DOHH2 (cell line): ENCODE results near the gene RER1.

Experiments used
- H3F3A ChIP-seq: fragments of 200-600 bp; sonication (generic), shearing (Covaris generic); 2 replicates; pipeline ENCODE4 v1.6.0; 2016; ENCODE audit warnings: antibody characterized with exemption, mild to moderate bottlenecking; ENCODE audit not compliant: control insufficient read depth, insufficient read depth
- H3K27ac ChIP-seq: fragments of 200-600 bp; sonication (generic); 2 replicates; pipeline ENCODE4 v1.5.1; 2014; ENCODE audit warnings: low read depth, mild to moderate bottlenecking, low read length, moderate library complexity
- H3K27me3 ChIP-seq: fragments of 200-600 bp; sonication (generic); 2 replicates; pipeline ENCODE4 v1.6.1; 2014; ENCODE audit warnings: mild to moderate bottlenecking, low read length, mixed read lengths; ENCODE audit not compliant: control insufficient read depth
- H3K36me3 ChIP-seq: fragments of 200-600 bp; sonication (generic); 2 replicates; pipeline ENCODE4 v1.6.1; 2014; ENCODE audit warnings: mild to moderate bottlenecking, low read length, moderate library complexity, mixed read lengths; ENCODE audit not compliant: control insufficient read depth
- H3K4me1 ChIP-seq: fragments of 200-600 bp; sonication (generic); 2 replicates; pipeline ENCODE4 v1.6.1; 2014; ENCODE audit warnings: mild to moderate bottlenecking, low read length, mixed read lengths; ENCODE audit not compliant: control insufficient read depth
- H3K4me2 ChIP-seq: fragments of 200-600 bp; sonication (generic); 2 replicates; pipeline ENCODE4 v1.6.0; 2014; ENCODE audit warnings: mild to moderate bottlenecking, low read length, moderate library complexity
- H3K4me3 ChIP-seq: fragments of 200-600 bp; sonication (generic); 2 replicates; pipeline ENCODE4 v1.5.1; 2014; ENCODE audit warnings: mild to moderate bottlenecking, low read length, mixed read lengths
- H3K79me2 ChIP-seq: fragments of 200-600 bp; sonication (generic); 2 replicates; pipeline ENCODE4 v1.6.1; 2014; ENCODE audit warnings: mild to moderate bottlenecking, low read length, mixed read lengths; ENCODE audit not compliant: control insufficient read depth
- H3K9me2 ChIP-seq: fragments of 200-600 bp; sonication (generic); replicated peaks from 2 replicates; pipeline ENCODE4 v1.6.1; 2014; ENCODE audit warnings: mild to moderate bottlenecking, low read length, mixed read lengths; ENCODE audit not compliant: control insufficient read depth
- H3K9me3 ChIP-seq: fragments of 200-600 bp; sonication (generic); 2 replicates; pipeline ENCODE4 v1.6.1; 2014; ENCODE audit warnings: antibody characterized with exemption, low read length, mixed read lengths; ENCODE audit not compliant: control insufficient read depth, insufficient read depth
- H4K20me1 ChIP-seq: fragments of 200-600 bp; sonication (generic); 2 replicates; pipeline ENCODE4 v1.6.0; 2014; ENCODE audit warnings: low read depth, mild to moderate bottlenecking, antibody characterized with exemption, low read length, moderate library complexity; ENCODE audit not compliant: control insufficient read depth, insufficient read depth
- EZH2phosphoT487 ChIP-seq: fragments of 200-600 bp; sonication (generic); IDR thresholded peaks from 2 replicates; pipeline ENCODE4 v1.6.1; 2017; ENCODE audit warnings: borderline replicate concordance, mild to moderate bottlenecking, antibody characterized with exemption, low read length, moderate library complexity, mixed read lengths
- TF ChIP-seq, protein P1 (sequence below): fragments of 200-600 bp; sonication (generic); IDR thresholded peaks from one replicate; pipeline ENCODE4 v1.5.1; 2014; ENCODE audit warnings: antibody characterized with exemption, mild to moderate bottlenecking, low read depth, low read length; ENCODE audit not compliant: poor library complexity, severe bottlenecking

Gene RER1

GRCh38 chr1:2363847-2364513, 27.7 kb upstream of the RER1 start:
- Histone ChIP-seq H3K36me3 (no peaks in the 10 kb centered on the region), H3K4me2 (no peak overlapping the region), H3K27ac (no peak overlapping the region), H3K4me3 (no peak overlapping the region), H3K9me2 (no peaks in the 10 kb centered on the region), H3F3A (no peaks in the 10 kb centered on the region), H3K79me2 (no peaks in the 10 kb centered on the region), H4K20me1 (no peaks in the 10 kb centered on the region), H3K9me3 (no peaks in the 10 kb centered on the region), H3K27me3 (no peaks in the 10 kb centered on the region), H3K4me1 (no peaks in the 10 kb centered on the region)
- TF ChIP-seq, protein P1, sequence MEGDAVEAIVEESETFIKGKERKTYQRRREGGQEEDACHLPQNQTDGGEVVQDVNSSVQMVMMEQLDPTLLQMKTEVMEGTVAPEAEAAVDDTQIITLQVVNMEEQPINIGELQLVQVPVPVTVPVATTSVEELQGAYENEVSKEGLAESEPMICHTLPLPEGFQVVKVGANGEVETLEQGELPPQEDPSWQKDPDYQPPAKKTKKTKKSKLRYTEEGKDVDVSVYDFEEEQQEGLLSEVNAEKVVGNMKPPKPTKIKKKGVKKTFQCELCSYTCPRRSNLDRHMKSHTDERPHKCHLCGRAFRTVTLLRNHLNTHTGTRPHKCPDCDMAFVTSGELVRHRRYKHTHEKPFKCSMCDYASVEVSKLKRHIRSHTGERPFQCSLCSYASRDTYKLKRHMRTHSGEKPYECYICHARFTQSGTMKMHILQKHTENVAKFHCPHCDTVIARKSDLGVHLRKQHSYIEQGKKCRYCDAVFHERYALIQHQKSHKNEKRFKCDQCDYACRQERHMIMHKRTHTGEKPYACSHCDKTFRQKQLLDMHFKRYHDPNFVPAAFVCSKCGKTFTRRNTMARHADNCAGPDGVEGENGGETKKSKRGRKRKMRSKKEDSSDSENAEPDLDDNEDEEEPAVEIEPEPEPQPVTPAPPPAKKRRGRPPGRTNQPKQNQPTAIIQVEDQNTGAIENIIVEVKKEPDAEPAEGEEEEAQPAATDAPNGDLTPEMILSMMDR: no peak
- TF ChIP-seq EZH2phosphoT487: no peak

- H3K4me1 ChIP-seq: no peaks in the 10 kb centered on the region
- no peak overlapping the region for H3K4me3 ChIP-seq
- TF ChIP-seq, protein P1: no peak
- no peak for TF ChIP-seq EZH2phosphoT487
- no peaks in the 10 kb centered on the region for H3K27me3 ChIP-seq
- no peaks in the 10 kb centered on the region for H4K20me1 ChIP-seq
- H3K36me3 ChIP-seq: no peaks in the 10 kb centered on the region
- no peak overlapping the region for H3K4me2 ChIP-seq
- H3K9me3 ChIP-seq: no peaks in the 10 kb centered on the region
- no peaks in the 10 kb centered on the region for H3K9me2 ChIP-seq
- no peak overlapping the region for H3K27ac ChIP-seq
- H3F3A ChIP-seq: no peaks in the 10 kb centered on the region
- H3K79me2 ChIP-seq: no peaks in the 10 kb centered on the region
These were observed 23.4 kb upstream of the RER1 start for GRCh38 chr1:2368053-2368744.

- no peak overlapping the region for H3K4me3 ChIP-seq
- no peaks in the 10 kb centered on the region for H3K79me2 ChIP-seq
- H3K4me1 ChIP-seq: no peaks in the 10 kb centered on the region
- TF ChIP-seq, protein P1: no peak
- no peak for TF ChIP-seq EZH2phosphoT487
- no peaks in the 10 kb centered on the region for H4K20me1 ChIP-seq
- no peak overlapping the region for H3K27ac ChIP-seq
- H3K4me2 ChIP-seq: no peak overlapping the region
- H3K9me3 ChIP-seq: no peaks in the 10 kb centered on the region
- H3K27me3 ChIP-seq: no peaks in the 10 kb centered on the region
- no peaks in the 10 kb centered on the region for H3F3A ChIP-seq
- no peaks in the 10 kb centered on the region for H3K36me3 ChIP-seq
- H3K9me2 ChIP-seq: no peaks in the 10 kb centered on the region
These were observed 18.8 kb upstream of the RER1 start for GRCh38 chr1:2372551-2373490.
